NCI-H82 treated with DMSO at 0.1 percent for 48 hours (cell line): Measurements from ENCODE around the gene DARS1.

Source experiments
- DNase-seq: peaks from one replicate; lab custom pipeline; 2025; ENCODE audit not compliant: unreplicated experiment; lab: John Stamatoyannopoulos, UW

The DARS1 gene

DNA sequence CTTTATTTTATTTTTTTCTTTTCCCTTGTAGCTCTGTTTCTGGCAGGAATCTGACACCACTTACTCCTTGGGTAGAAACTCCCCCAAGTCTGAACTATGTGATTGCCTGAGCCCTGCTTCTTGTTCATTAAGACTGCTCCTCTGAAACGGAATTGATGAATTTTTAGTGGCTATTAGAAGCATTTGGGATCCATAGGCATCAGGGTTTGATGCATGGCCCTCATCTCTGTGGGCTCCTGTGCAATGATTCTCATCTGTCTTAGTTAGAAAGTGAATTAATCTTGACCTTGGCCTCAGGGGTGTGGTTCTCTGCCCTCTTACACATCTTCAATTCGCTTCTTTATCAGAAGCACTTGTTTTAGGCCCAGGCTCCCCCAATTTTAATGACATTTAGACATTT is 31.0 kb upstream of the DARS1 start:
- DNase-seq = no peak

DNA sequence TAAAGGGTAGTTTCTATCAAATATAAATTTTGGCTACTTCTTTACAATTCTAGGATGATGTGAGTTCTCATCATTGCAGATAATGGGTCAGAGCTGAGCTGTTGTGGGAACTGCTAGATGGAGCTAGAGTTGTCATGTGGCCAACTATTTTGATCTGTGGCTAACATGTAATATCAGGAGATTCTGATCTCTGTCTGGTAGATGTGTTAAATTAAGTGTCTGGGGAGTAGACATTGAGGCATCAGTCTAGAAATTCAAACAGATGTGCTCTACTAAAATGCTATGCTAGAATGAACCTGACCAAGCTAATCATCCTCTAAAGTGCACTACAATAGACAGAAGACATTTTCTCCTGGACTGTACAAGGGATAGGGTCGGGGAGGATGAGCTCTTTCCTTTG is 30.3 kb upstream of the DARS1 start:
- no peak for DNase-seq

DNA sequence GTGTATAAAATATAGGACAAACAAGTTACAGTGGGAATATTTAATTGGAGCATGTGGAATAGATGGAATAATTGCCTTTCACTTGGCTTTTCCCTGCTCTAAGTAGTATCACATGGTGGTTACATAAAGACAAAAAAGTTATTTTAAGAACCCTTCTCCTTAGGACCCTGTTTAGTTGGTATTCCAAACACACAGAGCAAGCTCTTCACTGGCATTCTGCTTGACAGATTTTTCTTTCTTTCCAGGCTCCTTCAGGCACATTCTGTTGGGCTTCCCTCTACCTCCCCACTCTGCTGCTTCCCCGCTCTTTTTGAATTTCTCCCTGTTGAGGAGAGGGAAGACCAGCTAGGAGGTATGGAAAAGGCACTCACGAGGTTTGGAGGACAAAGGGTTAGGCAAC is 29.0 kb upstream of the DARS1 start:
- no peak for DNase-seq

DNA sequence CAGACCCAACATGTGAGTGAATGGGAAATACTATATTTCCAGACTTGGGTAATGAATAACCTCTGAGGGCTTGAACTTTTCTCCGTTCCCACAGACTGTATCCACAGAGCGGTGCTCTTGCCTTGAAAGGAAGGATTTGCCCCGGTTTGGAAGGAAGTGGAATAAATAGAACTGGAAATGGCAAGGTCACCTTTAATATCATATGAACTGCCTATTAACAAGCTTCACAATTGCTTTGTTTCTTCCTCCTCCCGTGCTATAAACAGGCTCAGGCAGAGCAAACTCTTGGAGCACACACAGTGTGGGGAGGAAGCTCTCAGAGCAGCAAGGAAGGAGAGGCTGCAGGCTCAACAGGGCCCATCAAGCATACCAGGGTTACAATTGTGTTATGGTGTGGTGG is 28.5 kb upstream of the DARS1 start:
- no peak for DNase-seq

DNA sequence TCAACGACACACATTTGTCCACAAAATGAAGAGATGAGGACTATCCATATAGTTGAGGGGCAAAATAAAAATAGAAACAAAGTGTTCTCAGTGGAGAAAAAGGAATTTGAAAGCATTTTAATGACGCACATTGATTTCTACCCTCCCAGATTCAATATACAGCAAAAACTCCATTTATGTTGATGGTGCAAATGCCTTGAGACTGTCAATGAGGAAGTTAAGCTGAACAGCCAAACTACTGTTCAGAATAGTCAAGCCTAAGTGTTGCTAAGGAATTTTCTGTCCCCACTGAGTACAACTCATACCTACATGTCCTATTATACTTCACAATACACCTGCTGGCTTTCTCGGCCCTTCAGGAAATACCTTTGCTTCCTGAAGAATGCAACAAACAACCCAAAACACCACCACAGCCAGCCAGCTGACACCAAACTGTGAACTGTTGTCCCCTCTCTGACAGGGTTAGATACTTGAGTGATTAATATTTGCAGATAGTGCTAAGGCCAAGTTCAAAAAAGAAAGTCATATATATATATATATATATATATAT is 27.8 kb upstream of the DARS1 start:
- DNase-seq = no peak

DNA sequence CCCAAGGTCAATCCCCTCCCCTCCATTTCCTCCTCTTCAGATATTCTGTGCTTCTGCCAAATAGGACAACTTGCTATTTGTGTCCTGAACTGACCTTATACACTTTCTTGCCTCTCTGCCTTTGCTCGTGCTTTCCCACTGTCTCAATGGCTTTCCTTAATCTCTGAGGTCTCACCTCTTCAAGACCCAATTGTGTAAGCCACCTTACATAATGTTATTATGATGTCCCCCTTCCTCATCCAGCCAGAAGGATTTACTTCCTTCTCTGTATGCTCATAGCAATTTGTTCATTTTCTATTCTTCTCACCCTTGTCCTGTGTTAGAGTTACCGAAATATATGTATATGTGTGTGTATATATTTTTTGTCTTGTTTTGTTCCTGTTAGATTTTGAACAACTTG is 26.9 kb upstream of the DARS1 start:
- DNase-seq = no peak

DNA sequence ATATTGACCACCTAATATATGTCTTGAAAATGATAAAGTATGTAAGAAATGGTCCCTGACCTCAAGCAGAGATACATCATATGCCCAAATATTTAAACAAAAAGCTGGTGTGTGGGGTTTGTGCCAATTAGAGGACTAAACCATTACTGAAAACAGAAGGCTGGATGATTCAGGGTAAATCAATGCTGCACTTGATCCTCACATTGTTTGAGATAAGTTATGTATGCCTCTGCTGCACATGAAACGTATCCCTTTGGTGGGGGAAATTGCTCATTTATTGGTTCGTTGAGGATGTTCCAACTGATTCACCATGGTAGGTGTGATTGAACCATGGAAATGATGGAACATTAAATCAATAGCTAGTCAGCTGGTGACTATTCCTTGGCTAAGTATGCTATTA is 24.7 kb upstream of the DARS1 start:
- DNase-seq = no peak

DNA sequence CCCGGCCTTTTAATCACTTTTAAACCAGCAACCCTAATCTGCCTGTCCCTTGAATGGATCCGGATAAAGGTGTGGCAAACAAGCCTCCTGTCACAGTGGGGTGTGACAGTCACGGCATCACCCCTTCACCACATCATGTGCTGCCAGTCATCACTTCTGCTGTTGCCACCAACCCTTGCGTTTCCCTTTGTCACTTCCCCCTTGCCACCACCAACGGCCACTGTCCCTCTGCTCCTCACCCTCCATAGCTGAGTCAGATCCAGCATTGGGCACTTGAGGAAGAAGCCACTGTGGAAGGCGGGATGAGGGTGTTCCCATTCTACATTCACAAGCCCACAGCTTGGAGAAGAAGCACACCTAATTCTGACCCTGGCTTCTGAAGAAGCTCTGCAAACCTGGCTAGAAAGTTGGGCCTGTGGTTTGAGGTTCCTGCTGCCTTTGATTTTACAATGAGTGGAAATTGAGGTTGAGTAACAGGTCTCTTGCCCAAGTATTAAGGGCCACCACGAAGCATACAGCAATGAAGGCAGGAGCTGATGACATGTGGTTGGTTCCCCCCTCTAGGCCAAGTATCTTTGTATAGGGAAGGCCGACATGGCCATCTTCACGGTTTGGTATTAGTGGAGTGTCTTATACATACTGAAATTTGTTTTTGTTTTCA is 22.9 kb upstream of the DARS1 start:
- no peak for DNase-seq

DNA sequence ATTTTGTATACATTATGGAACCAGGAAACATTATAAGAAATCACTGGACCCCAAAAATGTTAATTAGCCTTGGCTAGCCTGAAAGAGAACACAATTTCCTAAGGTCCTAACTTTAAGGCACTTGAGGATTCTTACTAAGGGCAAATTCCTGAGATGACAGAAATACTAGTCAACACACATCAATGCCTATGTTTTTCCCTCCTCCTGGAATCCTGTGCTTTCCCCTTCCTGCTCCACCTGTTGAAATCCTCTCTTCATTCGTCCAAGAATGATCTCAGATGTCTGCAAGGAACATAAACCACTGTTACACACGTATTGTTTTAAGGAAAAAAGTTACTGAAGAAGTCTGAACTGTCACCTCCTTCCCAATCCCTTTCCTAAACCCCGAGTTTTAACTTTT is 21.2 kb upstream of the DARS1 start:
- no peak for DNase-seq

DNA sequence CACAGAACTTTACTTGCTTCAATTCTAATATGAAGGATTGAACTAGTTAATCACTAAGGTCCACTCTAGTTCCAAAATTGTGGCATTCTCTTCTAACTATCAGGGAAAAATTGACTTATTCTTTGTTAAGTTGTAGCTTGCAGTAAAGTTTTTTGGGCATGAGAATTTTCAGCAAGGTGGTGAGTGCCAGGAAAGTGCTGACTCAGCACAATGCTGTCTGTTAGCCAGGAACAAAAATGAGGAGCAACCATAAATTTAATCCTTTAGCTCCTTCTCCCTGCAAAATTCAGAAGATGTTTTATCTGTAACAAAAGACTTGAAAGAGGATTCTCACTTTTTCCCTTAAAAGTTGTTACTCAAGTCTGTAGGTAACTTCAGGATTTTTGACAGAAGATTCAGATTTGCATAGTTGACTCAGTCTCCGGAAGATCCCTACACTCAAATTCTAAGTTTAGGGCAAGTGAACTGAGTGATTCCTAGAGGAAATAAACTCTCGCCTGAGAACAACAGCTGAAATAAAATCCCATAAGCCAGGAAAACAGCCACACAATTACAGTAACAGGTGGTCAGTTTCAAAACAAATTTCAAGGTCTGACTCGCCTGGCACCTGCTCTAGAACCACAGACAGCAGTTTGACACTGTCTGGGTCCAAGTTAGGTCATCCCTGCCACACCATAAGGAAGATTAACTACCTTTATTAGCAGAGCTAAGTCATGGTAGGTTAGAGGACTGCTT is 20.2 kb upstream of the DARS1 start:
- DNase-seq = peak; percentile 75

DNA sequence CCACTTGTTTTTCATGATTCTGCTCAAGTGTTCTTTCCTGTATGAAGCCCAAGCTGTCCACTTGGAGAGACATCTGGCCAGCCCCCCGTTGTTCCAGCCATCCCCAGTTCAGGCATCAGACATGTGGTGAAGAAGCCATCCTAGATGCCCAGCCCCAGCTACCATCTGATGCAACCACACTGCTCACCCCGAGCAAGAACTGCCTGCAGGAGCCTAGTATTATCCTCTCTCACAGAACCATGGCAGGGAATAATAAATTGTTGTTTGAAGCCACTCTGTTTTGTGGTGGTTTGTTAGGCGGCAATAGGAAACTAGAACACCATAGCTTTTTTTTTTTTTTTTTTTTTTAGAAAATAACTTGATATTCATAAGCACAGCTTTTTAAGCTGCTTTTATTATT is 19.5 kb upstream of the DARS1 start:
- no peak for DNase-seq

DNA sequence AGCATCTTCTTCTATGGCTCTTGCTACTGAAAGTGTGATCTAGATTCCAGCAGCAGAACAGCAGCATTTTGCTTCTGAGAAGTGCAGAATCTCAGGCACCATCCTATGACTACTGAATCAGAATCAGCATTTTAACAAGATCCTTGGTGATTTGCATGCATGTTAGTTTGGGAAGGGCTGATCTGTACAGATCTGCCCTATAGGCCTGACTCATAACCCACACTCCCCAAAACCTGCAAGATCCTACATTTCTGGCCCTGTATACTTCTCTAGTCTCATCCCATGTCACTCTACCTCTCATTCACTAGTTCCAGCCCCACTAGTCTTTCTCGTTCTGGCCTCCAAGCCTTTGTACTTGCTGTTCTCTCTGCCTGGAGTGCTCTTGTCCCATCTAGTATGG is 15.7 kb upstream of the DARS1 start:
- DNase-seq = no peak

DNA sequence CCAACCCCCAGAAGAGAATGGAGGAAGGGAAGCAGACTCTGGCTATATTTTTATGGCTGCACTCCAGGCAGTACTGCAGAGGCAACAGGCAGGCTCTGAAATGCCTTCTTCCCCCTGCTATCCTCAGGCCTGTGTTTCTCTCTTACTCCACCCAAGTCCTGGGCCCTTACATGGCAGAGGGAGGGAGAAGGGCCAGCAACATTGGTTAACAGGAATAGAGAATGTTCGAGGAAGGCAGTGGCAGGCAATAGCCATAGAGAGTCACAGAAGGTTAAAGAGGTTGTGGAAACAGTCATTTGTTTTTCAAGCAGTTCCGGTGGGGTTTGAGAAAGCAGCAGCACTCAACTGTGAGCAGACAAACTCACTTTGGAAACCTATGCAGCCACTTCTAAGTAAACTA is 15.1 kb upstream of the DARS1 start:
- no peak for DNase-seq

DNA sequence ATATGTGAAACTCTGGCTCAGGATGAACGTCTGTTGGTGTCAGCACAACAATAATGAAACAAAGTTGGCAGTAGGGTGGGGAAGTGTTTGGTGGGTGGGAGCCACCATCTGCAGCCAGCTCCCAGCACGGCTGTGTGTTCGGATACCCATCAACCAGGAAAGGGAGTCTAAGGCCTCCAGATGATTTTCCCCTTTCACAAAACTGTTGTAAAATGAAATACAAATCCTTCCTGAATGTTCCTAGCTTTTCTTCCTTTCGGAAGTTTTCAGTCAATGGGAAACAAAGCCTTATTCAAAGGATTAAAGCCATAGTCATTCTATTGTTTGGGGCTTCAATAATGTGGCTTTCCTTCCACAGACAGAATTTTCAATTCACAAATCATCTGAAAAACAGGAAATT is 14.5 kb upstream of the DARS1 start:
- no peak for DNase-seq

DNA sequence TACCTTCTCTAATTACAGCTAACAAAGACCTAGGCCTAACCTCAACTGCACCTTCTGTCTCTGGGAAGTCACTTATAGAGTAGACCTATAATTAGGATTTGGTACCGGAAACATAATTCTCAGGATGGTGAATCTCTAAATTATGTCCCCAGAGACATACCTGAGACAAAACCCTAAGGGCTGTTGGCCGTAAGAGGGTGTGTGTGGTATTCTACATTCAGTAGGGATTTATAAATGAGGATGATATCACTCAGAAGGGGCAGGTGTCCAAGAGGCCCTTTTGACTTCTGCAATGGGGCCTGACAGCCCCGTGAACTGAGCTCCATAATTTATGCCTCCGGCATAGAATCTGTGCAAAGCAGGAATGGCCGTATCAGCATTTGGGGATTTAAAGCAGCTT is 13.5 kb upstream of the DARS1 start:
- no peak for DNase-seq

DNA sequence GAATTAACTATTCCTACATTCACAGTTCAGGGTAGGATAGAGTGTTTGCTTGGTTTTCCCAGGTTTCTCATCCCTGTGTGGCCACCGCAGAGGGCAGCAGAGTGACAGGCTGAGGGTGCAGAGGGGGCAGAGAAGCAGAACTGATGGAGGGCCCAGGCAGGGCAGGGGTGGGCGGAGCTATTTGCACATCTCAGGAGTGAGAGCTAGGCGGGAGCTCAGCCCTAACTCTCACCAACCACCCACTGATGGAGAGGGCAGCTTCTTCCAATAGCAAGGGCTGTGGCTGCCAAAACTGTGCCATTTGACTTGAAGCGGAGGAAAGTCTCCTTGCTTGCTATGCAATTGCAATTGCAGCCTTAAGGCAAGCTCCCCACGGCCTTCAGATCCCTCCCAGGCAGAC is 12.0 kb upstream of the DARS1 start:
- peak; percentile 75 for DNase-seq

DNA sequence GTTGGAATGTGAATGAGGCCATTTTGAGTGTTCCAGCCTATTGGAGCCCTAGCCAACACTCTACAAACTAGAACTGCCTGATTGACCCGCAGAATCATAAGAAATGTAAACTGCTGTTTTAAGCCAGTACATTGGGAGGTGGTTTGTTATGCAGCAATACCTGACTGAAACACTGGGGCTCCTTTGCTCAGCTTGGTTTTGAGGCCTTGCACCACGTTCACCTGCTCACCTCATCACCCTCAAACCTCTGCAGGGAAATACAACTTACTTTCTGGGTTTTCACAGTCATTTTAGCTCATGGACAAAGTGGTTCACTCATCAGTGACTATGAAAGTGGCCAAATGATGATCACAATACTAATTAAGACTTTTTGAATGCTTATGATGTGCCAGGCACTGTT is 10.9 kb upstream of the DARS1 start:
- no peak for DNase-seq

DNA sequence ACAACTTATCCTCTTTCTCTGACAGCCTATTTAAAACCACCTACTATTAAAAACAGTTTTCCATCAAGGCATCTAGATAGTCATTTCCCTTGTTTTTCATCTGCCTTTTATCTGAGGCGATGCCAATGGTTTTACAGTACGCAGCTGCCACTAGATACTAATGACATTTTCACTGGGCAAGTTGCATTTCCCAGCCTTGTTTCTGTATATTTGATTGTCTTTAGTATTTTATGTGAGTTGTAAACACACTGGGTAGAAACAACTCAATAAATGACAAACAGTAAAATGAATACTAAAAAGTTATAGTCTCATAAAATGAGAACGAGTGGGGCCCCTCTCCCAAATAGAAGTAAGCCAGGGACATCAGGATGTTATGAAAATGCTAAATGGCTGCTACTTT is 8.9 kb upstream of the DARS1 start:
- DNase-seq = no peak

DNA sequence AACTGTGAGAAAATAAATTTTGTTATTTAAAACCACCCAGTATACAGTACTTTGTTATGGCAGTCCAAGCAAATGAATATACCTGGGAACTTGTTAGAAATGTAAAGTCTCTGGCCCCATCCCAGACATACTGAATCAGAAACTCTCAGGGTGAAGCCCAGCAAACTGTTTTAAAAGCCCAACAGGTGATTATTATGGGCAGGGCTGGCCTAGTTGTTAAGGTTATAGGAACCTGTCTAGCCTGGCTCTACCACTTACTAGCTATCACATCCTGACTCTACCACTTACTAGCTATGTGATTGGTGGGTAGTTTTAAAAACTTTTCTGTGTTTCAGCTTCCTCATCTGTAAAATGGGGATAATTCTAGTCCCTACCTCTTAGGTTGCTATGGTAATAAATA is 8.0 kb upstream of the DARS1 start:
- no peak for DNase-seq

DNA sequence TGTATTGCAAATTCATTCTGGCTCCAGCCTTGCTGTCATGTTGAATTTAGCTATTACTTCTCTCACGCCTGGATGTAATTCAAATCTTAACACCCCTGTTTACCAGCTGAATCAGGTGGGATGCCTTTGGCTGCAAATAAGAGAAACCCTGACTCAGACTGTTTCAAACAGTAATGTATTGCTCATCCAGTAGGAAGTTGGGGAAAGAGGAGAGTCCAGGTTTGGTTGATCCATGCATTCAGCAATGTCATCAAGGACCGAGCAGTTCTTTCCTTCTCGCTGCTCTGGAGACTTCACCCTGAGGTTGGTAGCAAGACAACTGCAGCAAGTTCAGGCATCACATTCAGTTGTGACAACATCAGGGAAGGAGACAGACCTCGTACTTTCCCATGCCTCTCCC is 6.4 kb upstream of the DARS1 start:
- no peak for DNase-seq

DNA sequence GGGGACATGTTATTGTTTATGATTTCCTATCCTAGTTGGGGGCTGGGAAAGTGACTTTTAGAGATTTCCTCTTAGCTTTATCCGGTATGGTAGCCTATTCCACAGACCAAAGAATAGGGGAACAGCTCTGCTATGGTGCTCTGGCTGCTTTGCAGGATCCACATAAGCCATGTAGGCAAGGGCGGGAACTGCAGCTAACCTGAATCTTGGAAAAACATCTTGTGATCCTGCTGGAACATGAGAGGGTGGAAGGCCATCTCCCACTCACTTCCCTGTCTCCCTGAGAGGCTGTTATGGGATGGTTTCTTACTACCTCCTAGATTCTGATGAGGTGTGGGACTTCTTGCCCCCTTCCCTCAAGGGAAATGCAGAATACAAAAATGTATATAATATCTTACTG is 2.0 kb upstream of the DARS1 start:
- DNase-seq = no peak

DNA sequence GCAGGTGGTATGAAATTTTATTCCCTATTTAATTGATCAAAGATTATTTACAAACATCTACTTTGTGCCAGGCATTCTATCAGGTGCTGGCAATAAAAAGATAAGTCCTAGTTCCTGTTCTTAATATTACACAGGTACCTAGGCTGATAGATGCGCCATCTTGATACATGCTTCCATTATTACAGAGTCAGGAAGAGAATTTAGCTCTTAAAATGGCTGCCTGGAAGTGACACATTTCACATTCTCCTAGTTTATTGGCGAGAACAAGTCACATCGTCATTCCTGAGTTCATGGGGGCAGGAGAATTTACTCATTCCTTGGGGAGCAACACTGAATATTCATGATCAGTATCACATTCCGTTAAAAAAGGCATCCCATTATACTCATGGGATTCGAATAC is 1.1 kb upstream of the DARS1 start:
- DNase-seq = no peak
